Aorta (tissue), 5 donors: Measurements from ENCODE around the gene SRGAP3. TPM values are rescaled to one million over a fixed set of nuclear protein-coding genes. Genes with fewer than 3 reads are reported as not detected.

Source experiments
- ATAC-seq: fragments of 200-7000 bp; cut with Tn5 transposase; one replicate; pipeline ENCODE4 v1.9.1; 2022; ENCODE audit warnings: moderate library complexity; ENCODE audit not compliant: low FRiP score
- DNase-seq, 2 donors: peaks; one replicate each; pipeline ENCODE4 v3.0.0-alpha.2; 2020
- H3K27ac ChIP-seq, 2 donors: one replicate each; pipeline ENCODE4 v1.5.1; 2013; ENCODE audit warnings: low read length in 2 of 2, mild to moderate bottlenecking in 2 of 2, moderate library complexity in 2 of 2, control low read depth in 1 of 2, inconsistent platforms in 1 of 2, low read depth in 1 of 2
- H3K27me3 ChIP-seq, 2 donors: one replicate each; pipeline ENCODE4 v1.6.1; 2013; ENCODE audit warnings: control low read depth in 1 of 2, low read length in 1 of 2, mild to moderate bottlenecking in 1 of 2, moderate library complexity in 1 of 2; ENCODE audit not compliant: insufficient read depth in 2 of 2, control insufficient read depth in 1 of 2
- H3K36me3 ChIP-seq, 2 donors: one replicate each; pipeline ENCODE4 v1.6.1; 2013; ENCODE audit warnings: control low read depth in 1 of 2, low read length in 1 of 2, mild to moderate bottlenecking in 1 of 2; ENCODE audit not compliant: insufficient read depth in 2 of 2, control insufficient read depth in 1 of 2
- H3K4me1 ChIP-seq, 2 donors: one replicate each; pipeline ENCODE4 v1.6.1; 2013; ENCODE audit warnings: low read length in 2 of 2, control low read depth in 1 of 2, mild to moderate bottlenecking in 1 of 2, moderate library complexity in 1 of 2; ENCODE audit not compliant: insufficient read depth in 2 of 2, control insufficient read depth in 1 of 2
- H3K4me3 ChIP-seq, 2 donors: one replicate each; pipeline ENCODE4 v1.5.1; 2013; ENCODE audit warnings: low read length in 2 of 2, control low read depth in 1 of 2, mild to moderate bottlenecking in 1 of 2
- H3K9me3 ChIP-seq: one replicate; pipeline ENCODE4 v1.6.1; 2013; ENCODE audit warnings: mild to moderate bottlenecking, low read length; ENCODE audit not compliant: control insufficient read depth
- WGBS, 2 donors: extraction: QIAGEN DNeasy Blood & Tissue Kit; methylation state at CpG; one replicate each; pipeline ENCODE4 v1.1.7; 2013; 5-methylcytosine and 5-hydroxymethylcytosine counted together
- intact Hi-C, 2 donors: fragments of 100-400 bp; cut with DNase I; formaldehyde crosslinking; loops; one replicate each; pipeline versions ENCODE4 v1.14.2 to v1.15.0; 2022
- polyA plus RNA-seq, 2 donors: library from polyadenylated mRNA; stranded (reverse); fragments of 200-250 nt; gene quantifications; one replicate each; pipeline ENCODE4 v1.2.3, GENCODE V29; 2013
- total RNA-seq, 2 donors: library from RNA; stranded (reverse); fragmentation: NEBNext Ultra II Directional; extraction: Animal tissue kit (Norgen Biotek cat#: 25700); gene quantifications; one replicate each; pipeline ENCODE4 v1.2.1, GENCODE V29; 2021
- donor health status: healthy with polysubstance abuse.
- donor health status: Bipolar disorder and iron deficiency.
- donor health status: DM: no; HTN: no; CAD: no.
- donor health status: DM: no; HTN: no; CAD: no.
- donor health status: DM: yes; HTN: yes; CAD: no.

Gene SRGAP3
- total and polyA plus RNA-seq, 4 donors = 0.26 to 11.7 (median 1.3) TPM

GRCh38 chr3:9015250-9015649 is 234.2 kb downstream of the SRGAP3 start:
- ATAC-seq (no peak), DNase-seq (no peak)
- Histone ChIP-seq H3K27me3 (no peaks in the 10 kb centered on the region), H3K36me3 (no peaks in the 10 kb centered on the region), H3K4me1 (peaks cover 0 to 4% of the 10 kb centered on the region in 2 donors), H3K4me3 (no peak overlapping the region), H3K9me3 (no peaks in the 10 kb centered on the region), H3K27ac (no peak overlapping the region)
- intact Hi-C loops = no loop called here
- WGBS, 2 donors = 95 to 96% methylated on average over 7 of the region's 7 CpGs

GRCh38 chr3:9013782-9014563 is 235.5 kb downstream of the SRGAP3 start:
- no peak overlapping the region for H3K27ac ChIP-seq
- ATAC-seq (no peak), DNase-seq (no peak)
- 90 to 91% methylated on average over 15 of the region's 15 CpGs for WGBS, 2 donors
- intact Hi-C loops = no loop called here
- no peaks in the 10 kb centered on the region for H3K27me3 ChIP-seq
- no peaks in the 10 kb centered on the region for H3K9me3 ChIP-seq
- H3K4me1 ChIP-seq = no peaks in the 10 kb centered on the region
- H3K36me3 ChIP-seq = no peaks in the 10 kb centered on the region
- no peak overlapping the region for H3K4me3 ChIP-seq

- Histone ChIP-seq H3K27me3 (no peaks in the 10 kb centered on the region), H3K36me3 (no peaks in the 10 kb centered on the region), H3K27ac (no peak overlapping the region), H3K9me3 (no peaks in the 10 kb centered on the region), H3K4me3 (no peak overlapping the region), H3K4me1 (no peaks in the 10 kb centered on the region)
- ATAC-seq (no peak), DNase-seq (no peak)
- WGBS, 2 donors = 98% methylated on average over 2 of the region's 2 CpGs
- intact Hi-C loops = no loop called here
These were observed 236.9 kb downstream of the SRGAP3 start for GRCh38 chr3:9012521-9012920.

- ATAC-seq (no peak), DNase-seq (no peak)
- no peaks in the 10 kb centered on the region for H3K36me3 ChIP-seq
- no peaks in the 10 kb centered on the region for H3K27me3 ChIP-seq
- H3K4me1 ChIP-seq = no peaks in the 10 kb centered on the region
- intact Hi-C loops = no loop called here
- no peaks in the 10 kb centered on the region for H3K9me3 ChIP-seq
- no peak overlapping the region for H3K27ac ChIP-seq
- WGBS, 2 donors = 95 to 98% methylated on average over 11 of the region's 11 CpGs
- H3K4me3 ChIP-seq = no peak overlapping the region
These were observed 239.4 kb downstream of the SRGAP3 start for GRCh38 chr3:9009976-9010545.

- 67 to 71% methylated on average over 6 of the region's 6 CpGs for WGBS, 2 donors
- Histone ChIP-seq H3K4me3 (no peak overlapping the region), H3K36me3 (no peaks in the 10 kb centered on the region), H3K27ac (no peak overlapping the region), H3K4me1 (no peaks in the 10 kb centered on the region), H3K9me3 (no peaks in the 10 kb centered on the region), H3K27me3 (no peaks in the 10 kb centered on the region)
- intact Hi-C loops = no loop called here
- DNase-seq = no peak
- no peak for ATAC-seq
These were observed 240.7 kb downstream of the SRGAP3 start for GRCh38 chr3:9008550-9009255.

- ATAC-seq = no peak
- Histone ChIP-seq H3K9me3 (no peaks in the 10 kb centered on the region), H3K27me3 (no peaks in the 10 kb centered on the region), H3K4me3 (no peak overlapping the region), H3K36me3 (no peaks in the 10 kb centered on the region), H3K27ac (no peak overlapping the region), H3K4me1 (no peaks in the 10 kb centered on the region)
- DNase-seq = no peak
- WGBS, 2 donors = 87 to 91% methylated on average over 2 of the region's 2 CpGs
- intact Hi-C loops = no loop called here
These were observed 241.5 kb downstream of the SRGAP3 start for GRCh38 chr3:9007928-9008327.

- Histone ChIP-seq H3K27ac (no peak overlapping the region), H3K9me3 (no peaks in the 10 kb centered on the region), H3K4me3 (no peak overlapping the region), H3K36me3 (no peaks in the 10 kb centered on the region), H3K27me3 (no peaks in the 10 kb centered on the region), H3K4me1 (no peaks in the 10 kb centered on the region)
- intact Hi-C loops = no loop called here
- DNase-seq (no peak), ATAC-seq (no peak)
- 84 to 95% methylated on average over 2 of the region's 2 CpGs for WGBS, 2 donors
These were observed 242.2 kb downstream of the SRGAP3 start for GRCh38 chr3:9007213-9007612.

GRCh38 chr3:9000041-9000440 is 249.4 kb downstream of the SRGAP3 start:
- Histone ChIP-seq H3K4me1 (no peaks in the 10 kb centered on the region), H3K36me3 (no peaks in the 10 kb centered on the region), H3K4me3 (no peak overlapping the region), H3K27me3 (no peaks in the 10 kb centered on the region), H3K9me3 (no peaks in the 10 kb centered on the region), H3K27ac (no peak overlapping the region)
- ATAC-seq (no peak), DNase-seq (no peak)
- intact Hi-C loops = no loop called here

GRCh38 chr3:8997151-8997550 is 252.3 kb downstream of the SRGAP3 start:
- intact Hi-C loops = no loop called here
- no peaks in the 10 kb centered on the region for H3K4me1 ChIP-seq
- ATAC-seq (no peak), DNase-seq (no peak)
- no peaks in the 10 kb centered on the region for H3K27me3 ChIP-seq
- no peak overlapping the region for H3K27ac ChIP-seq
- 66 to 73% methylated on average over 3 of the region's 3 CpGs for WGBS, 2 donors
- no peaks in the 10 kb centered on the region for H3K9me3 ChIP-seq
- no peaks in the 10 kb centered on the region for H3K36me3 ChIP-seq
- no peak overlapping the region for H3K4me3 ChIP-seq
